ENCODE results near the gene HCK.
"Not testable (repeated sequence)": the region's sequence is repeated elsewhere in the genome, so short reads cannot be mapped to it uniquely, and the experiment has no call there.

HCK gene

GRCh38 chr20:32029561-32029960, 22.5 kb upstream of the HCK start:
- DNase-seq (ENCODE audit: low spot score), result no peak

- peak; percentile 97 for DNase-seq (ENCODE audit: low spot score)
Measured at GRCh38 chr20:32031007-32031958, 20.8 kb upstream of the HCK start.

GRCh38 chr20:32033316-32033715, 18.7 kb upstream of the HCK start:
- DNase-seq (ENCODE audit: low spot score), result no peak

- not testable (repeated sequence) for DNase-seq (ENCODE audit: low spot score)
Measured at GRCh38 chr20:32033721-32034120, 18.3 kb upstream of the HCK start.

GRCh38 chr20:32034581-32035425, 17.2 kb upstream of the HCK start:
- no peak for DNase-seq (ENCODE audit: low spot score)

- no peak for DNase-seq (ENCODE audit: low spot score)
Measured at GRCh38 chr20:32035426-32035779, 16.6 kb upstream of the HCK start.

- DNase-seq (ENCODE audit: low spot score), result no peak
Measured at GRCh38 chr20:32036252-32036651, 15.8 kb upstream of the HCK start.

- no peak for DNase-seq (ENCODE audit: low spot score)
Measured at GRCh38 chr20:32036716-32037485, 15.1 kb upstream of the HCK start.

GRCh38 chr20:32037929-32038328, 14.1 kb upstream of the HCK start:
- DNase-seq (ENCODE audit: low spot score), result no peak

- DNase-seq (ENCODE audit: low spot score), result peak; percentile 52
Measured at GRCh38 chr20:32040142-32040953, 11.7 kb upstream of the HCK start.

- DNase-seq (ENCODE audit: low spot score), result no peak
Measured at GRCh38 chr20:32045999-32046398, 6.0 kb upstream of the HCK start.

GRCh38 chr20:32050324-32050841, 1.7 kb upstream of the HCK start:
- DNase-seq (ENCODE audit: low spot score), result no peak

GRCh38 chr20:32050851-32051556, 1.0 kb upstream of the HCK start:
- DNase-seq (ENCODE audit: low spot score), result peak; percentile 50

- no peak for DNase-seq (ENCODE audit: low spot score)
Measured at GRCh38 chr20:32051720-32052089, 337 bp upstream of the HCK start.

- peak; percentile 68 for DNase-seq (ENCODE audit: low spot score)
Measured at GRCh38 chr20:32052778-32053362, 828 bp downstream of the HCK start.

GRCh38 chr20:32053648-32054047, 1.6 kb downstream of the HCK start:
- DNase-seq (ENCODE audit: low spot score), result no peak

- DNase-seq (ENCODE audit: low spot score), result no peak
Measured at GRCh38 chr20:32056708-32057483, 4.9 kb downstream of the HCK start.

GRCh38 chr20:32057656-32058184, 5.7 kb downstream of the HCK start:
- no peak for DNase-seq (ENCODE audit: low spot score)

GRCh38 chr20:32059189-32059588, 7.1 kb downstream of the HCK start:
- no peak for DNase-seq (ENCODE audit: low spot score)
